ENCODE measurements around the gene NSRP1.
"Not testable (repeated sequence)": the region's sequence is repeated elsewhere in the genome, so short reads cannot be mapped to it uniquely, and the experiment has no call there.

Gene NSRP1

DNA sequence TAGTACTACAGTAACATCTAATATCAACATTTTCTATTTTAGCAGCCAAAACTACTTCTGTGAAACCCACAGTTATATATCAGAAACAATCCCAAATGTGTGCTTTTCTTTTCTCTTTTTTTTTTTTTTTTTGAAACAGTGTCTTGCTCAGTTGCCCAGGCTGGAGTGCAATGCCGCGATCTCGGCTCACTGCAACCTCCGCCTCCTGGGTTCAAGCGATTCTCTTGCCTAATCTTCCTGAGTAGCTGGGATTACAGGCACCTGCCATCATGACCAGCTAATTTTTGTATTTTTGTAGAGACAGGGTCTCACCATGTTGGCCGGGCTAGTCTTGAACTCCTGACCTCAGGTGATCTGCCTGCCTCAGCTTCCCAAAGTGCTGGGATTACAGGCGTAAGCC lies 2.0 kb downstream of the NSRP1 start:
- DNase-seq (ENCODE audit: low read depth in 3 of 3), result not testable (repeated sequence)

DNA sequence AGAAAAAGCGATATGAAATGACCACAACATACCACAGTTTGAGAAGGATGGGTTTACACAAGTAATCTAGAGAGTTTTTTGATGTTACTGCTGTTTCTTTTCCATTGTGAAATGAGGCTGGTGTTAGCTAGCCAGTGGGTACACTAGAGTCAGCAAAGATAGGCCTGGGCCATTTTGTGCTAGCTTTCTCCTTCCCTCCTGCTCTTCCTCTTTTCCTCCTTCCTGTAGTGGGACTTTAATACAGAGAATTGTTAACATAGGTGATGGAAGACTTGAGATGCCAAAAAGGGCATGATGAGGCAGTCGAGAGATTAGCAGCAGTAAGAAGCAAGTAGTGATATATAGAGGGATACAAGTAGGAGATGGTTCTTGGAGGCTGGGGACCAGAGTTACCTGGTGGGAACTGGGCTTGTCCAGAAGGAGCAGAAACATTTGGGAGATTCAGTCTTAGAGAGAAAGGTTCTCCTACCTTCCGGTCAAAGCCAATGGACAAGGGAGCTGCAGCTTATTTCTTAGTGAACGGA lies 7.7 kb downstream of the NSRP1 start:
- DNase-seq (ENCODE audit: low read depth in 3 of 3), result no peak

DNA sequence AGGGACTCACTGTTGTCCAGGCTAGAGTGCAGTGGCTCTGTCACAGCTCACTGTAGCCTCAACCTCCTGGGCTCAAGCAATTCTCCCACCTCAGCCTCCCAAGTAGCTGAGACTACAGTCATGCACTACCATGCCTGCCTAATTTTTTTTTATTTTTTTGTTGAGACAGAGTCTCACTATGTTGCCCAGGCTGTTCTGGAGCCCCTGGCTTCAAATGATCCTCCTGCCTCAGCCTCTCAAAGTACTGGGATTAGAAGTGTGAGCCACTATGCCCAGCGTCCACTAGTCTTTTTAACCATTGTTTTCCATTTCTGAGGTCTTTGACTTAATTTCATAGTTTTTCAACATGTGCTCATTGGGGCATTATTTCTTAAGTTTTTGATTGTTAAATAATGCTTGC lies 13.5 kb downstream of the NSRP1 start:
- no peak for DNase-seq (ENCODE audit: low read depth in 3 of 3)

DNA sequence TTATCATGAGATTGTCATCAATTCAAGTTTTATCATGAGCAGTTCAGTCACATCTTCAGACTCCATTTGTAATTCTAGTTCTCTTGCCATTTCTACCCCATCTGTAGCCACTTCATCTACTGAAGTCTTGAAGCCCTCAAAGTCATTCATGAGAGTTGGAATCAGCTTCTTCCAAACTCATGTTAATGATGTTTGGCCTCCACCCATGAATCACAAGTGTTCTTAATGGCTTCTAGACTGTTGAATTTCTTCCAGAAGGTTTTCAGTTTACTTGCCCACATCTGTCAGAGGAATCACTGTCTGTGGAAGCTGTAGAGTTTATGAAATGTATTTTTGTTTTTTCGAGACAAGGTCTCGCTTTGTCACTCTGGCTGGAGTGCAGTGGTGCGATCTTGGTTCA lies 16.0 kb downstream of the NSRP1 start:
- DNase-seq (ENCODE audit: low read depth in 3 of 3), result no peak

DNA sequence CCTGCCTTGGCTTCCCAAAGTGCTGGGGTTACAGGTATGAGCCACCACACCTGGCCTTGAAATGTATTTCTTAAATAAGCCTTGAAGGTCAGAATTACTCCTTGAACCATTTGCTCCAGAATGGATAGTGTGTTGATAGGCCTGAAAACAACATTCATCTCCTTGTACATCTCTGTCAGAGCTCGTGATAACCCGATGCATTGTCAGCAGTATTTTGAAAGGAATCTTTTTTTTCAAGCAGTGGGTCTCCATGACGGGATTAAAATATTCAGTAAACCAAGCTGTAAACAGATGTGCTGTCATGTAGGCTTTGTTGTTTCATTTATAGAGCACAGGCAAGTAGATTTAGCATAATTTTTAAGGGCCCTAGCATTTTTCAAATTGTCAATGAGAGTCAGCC lies 16.6 kb downstream of the NSRP1 start:
- DNase-seq (ENCODE audit: low read depth in 3 of 3), result no peak

DNA sequence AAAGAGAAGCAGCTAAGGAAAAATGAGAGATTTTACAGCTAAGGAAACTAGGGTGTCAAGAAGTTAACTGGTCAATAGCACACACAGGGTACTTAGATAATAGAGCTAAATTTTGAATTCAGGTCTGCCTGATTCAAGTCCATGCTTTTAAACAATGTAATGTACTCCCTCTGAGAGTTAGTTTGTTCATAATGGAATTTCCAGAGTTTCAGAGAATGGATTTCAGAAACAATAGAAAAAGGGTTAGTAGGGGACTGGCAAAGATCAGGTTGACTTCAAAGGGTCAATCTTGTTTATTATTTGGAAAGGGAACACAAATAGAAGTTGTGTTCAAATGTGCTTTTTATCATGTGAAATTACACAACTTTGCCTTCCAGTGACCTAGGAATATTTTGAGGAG lies 17.9 kb downstream of the NSRP1 start:
- DNase-seq (ENCODE audit: low read depth in 3 of 3), result no peak

DNA sequence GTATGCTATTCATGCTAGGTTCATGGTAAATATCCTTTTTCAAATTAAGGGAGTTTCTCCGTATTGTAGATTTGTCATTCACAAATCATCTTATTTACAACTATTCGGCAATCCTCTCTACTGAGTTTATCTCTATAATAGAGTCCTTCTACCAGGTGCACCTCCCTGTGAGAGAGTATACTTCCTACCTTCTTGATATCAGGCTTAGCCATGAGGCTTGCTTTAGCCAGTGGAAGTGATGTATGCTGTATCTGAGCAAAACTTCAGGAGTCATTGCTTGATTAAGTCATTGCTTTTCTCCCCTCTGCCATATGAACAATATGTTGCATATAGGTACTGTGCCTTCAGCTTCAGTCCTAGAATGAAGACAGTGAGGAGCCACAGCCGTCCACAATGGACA lies 20.5 kb downstream of the NSRP1 start:
- DNase-seq (ENCODE audit: low read depth in 3 of 3), result no peak

DNA sequence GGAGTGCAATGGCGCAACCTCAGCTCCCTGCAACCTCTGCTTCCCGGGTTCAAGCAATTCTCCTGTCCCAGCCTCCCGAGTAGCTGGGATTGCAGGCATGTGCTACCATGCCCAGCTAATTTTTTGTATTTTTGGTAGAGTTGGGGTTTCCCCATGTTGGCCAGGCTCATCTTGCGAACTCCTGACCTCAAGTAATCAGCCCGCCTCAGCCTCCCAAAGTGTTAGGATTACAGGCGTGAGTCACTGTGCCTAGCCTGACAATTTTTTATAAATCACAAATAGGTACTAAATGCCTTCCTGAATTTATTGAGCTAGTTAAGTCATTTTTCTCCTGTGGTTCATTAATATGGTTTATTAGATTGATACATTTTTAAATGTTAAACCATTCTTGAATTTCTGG lies 31.2 kb downstream of the NSRP1 start:
- peak in 1 of 3 experiments; percentile 17 for DNase-seq (ENCODE audit: low read depth in 3 of 3)

DNA sequence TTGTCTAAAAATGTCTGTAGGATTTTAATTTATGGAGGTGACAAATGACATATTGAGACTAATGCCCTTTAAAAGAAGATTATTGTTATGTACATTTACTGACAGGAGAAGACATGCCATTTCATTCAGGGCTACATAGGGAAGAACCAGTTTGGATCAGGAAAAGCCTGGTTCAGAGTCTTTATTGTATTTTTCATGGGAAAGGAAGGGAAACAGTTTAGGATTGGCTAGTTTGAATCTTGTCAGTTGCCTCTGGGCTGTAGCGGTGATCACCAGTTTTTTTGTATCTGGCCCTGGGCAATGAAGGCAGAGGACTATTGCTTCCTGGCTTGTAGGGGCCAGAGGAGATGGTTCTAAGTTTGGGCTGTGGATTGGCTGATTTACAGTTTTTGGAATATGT lies 31.8 kb downstream of the NSRP1 start:
- DNase-seq (ENCODE audit: low read depth in 3 of 3), result no peak

DNA sequence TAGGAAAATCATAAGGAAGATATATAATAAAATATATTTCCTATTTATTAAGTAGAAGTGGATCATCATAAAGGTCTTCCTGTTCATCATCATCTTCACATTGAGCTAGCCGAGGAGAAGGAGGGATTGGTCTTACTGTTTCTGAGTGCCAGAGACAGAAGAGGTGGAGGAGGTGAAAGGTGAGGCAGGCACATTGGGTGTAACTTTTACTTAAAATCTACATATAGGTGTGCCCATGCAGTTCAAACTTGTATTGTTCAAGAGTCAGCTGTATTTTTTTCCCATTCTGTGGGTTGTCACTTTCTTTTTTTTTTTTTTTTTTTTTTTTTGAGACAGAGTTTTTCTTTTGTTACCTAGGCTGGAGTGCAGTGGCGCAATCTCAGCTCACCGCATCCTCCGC lies 34.9 kb downstream of the NSRP1 start:
- no peak for DNase-seq (ENCODE audit: low read depth in 3 of 3)

DNA sequence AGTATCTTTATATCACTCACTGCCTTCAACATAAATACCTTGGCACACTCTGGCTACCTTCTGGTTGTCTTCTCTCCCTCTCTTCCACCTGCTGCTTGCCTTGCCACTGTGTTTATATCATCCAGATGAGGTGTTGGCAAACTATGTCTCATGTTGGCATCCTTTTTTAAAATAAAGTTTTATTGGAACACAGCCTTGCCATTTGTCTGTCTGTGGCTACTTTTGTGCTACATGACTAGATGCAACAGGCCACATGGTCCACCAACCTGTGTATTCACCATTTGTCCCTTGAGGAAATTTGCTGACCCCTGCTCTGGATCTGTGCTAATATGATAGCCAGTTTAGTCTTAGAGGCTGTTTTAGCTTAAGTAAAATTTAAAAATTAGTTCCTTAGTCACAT lies 36.8 kb downstream of the NSRP1 start:
- DNase-seq (ENCODE audit: low read depth in 3 of 3), result no peak

DNA sequence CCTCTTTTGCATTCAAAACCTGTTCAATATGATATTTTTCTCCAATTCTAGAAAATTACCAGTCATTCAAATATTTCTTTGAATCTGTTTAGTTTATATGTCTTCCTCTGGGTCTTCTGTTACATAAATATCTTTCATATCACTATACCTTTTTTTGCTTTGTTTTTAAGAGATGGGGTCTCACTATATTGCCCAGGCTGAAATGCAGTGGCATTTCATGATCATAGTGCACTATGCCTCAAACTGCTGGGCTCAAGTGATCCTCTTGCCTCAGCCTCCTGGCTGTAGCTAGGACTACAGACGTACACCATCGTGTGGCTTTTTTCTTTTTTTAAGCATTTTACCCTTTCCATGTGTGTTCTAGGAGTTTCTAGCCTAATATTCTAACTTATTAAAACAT lies 38.8 kb downstream of the NSRP1 start:
- no peak for DNase-seq (ENCODE audit: low read depth in 3 of 3)

DNA sequence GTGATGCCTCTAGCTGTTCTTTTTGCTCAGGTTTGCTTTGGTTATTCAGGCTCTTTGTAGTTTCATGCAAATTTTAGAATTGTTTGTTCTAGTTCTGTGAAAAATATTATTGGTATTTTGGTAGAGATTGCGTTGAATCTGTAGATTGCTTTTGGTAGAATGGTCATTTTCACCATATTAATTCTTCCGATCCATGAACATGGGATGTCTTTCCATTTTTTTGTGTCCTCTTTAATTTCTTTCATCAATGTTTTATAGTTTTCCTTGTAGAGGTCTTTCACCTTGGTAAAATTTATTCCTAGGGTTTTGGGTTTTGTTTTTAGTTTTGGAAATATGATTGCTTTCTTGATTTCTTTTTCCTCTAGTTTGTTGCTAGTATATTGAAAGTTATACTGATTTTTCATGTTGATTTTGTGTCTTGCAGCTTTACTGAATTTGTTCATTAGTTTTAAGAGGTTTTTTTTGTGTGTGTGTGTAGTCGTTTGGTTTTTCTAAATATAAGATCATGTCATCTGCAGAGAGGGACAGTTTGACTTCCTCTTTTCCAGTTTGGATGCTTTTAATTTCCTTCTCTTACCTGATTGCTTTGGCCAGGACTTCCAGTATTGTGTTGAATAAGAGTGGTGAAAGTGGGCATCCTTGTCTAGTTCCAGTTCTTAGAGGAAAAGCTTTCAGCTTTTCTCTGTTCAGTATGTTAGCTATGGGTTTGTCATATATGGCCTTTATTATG lies 42.4 kb downstream of the NSRP1 start:
- DNase-seq (ENCODE audit: low read depth in 3 of 3), result no peak

DNA sequence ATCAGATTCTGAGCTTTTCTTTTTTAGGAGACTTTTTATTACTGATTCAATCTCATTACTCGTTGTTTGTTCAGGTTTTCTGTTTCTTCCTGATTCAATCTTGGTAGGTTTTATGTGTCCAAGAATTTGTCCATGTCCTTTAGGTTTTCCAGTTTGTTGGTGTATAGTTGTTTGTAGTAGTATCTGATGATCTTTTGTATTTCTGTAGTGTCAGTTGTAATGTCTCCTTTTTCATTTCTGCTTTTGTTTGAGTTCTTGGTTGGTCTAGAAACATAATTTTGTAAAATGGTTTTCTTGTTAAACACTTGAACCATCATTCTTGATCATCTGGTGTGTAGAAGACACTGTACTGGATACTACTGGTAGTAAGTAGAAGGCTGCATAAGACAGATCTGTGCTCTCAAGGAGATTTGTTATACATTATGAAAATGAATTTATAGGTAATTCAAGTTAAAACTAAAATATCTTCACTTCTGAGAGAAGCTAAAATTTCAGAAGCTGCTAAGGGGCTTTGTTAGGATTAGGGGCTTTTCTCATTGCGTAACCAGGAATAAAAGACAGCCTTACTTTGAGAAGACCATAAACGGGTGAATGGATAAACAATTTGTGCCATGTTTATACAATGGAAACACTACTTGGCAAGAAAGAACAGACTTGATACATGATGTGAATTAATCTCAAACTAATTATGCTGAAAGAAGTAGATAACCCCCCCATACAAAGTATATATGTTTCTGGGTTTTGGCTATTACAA lies 44.0 kb downstream of the NSRP1 start:
- DNase-seq (ENCODE audit: low read depth in 3 of 3), result no peak

DNA sequence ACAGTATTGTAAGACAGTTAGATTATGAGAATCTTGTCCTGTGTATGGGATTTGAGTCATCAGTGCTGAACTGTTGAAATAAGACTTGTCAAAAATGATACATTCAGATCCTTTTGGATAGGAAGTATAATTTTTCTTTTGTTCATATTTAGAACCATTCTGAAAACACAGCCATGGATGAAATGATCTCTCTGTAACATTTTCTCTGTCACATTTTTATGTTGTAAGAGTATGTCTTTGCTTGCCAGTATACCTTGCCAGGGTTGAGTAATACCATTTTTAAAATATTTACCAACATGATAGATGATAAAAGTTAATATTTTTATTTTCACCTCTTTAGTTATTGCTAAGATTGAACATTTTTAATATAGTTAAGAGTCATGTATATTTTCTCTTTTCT lies 45.0 kb downstream of the NSRP1 start:
- no peak for DNase-seq (ENCODE audit: low read depth in 3 of 3)

DNA sequence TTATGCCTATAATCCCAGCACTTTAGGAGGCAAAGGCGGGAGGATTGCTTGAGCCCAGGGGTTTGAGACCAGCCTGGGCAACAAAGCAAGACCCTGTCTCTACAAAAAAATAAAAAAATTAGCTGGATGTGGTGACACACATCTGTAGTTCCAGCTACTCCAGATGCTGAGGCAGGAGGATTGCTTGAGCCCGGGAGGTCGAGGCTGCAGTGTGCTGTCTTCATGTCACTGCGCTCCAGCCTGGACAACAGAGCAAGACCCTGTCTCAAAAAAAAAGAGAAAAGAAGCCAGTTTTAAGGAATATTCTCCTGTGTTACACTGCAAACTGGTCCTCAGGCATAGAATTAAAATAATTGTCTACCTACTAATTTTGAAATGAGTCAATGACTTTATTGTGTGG lies 47.9 kb downstream of the NSRP1 start:
- DNase-seq (ENCODE audit: low read depth in 3 of 3), result no peak

DNA sequence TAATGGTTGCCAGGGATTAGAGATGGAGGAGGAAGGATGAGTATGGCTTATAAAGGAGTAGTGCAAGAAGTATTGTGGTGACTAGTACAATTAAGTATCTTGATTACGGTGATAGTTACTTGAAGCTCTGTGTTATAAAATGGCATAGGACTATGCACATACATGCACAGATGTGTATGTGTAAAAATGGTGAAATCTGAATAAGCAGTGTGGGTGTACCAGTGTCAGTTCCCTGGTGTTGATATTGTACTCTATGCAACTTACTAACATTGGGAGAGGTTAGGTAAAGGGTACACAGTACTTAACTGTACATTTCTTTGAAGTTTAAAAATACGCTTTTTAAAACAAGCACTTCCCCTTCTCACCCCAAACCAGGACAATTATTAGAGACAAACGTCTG lies 48.5 kb downstream of the NSRP1 start:
- DNase-seq (ENCODE audit: low read depth in 3 of 3), result no peak

DNA sequence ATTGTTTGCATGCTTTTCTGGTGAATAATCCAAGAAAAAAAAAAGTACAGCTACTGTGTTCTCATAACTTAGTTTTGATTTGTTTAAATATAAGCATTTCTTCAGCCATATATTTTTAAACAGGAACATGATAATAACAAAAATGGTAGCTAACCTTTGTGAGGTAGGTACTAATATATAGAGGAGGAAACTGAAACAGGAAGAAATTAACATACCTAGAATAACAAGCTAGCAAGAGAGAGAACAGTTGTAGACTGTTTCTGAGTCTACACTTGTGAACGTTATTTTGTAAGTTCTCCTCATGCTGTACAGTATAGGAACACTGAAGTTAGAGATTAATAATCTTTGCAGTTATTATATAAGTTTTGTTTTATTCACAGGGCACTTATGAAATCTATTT lies 49.3 kb downstream of the NSRP1 start:
- no peak for DNase-seq (ENCODE audit: low read depth in 3 of 3)

DNA sequence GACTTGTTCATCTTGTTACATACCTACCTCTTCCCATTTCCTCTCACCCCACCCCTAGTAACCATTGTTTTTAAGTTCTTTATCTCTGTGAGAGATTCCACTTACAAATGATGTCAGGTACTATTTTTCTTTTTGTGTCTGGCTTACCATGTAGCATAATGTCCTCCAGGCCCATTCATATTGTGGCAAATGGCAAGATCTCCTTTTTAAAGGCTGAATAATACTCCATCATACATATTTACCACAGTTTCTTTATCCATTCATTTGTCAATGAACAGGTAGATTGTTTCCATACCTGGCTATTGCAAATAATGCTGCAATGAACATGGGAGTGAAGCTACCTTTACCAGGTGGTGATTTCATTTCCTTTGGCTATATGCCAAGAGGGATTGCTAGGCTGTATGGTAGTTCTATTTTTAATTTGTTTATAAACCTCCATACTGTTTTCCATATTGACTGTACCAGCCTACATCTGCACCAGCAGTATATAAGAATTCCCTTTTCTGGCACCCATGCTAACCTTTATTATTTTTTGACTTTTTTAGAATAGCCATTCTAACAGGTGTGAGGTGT lies 53.9 kb downstream of the NSRP1 start:
- DNase-seq (ENCODE audit: low read depth in 3 of 3), result no peak

DNA sequence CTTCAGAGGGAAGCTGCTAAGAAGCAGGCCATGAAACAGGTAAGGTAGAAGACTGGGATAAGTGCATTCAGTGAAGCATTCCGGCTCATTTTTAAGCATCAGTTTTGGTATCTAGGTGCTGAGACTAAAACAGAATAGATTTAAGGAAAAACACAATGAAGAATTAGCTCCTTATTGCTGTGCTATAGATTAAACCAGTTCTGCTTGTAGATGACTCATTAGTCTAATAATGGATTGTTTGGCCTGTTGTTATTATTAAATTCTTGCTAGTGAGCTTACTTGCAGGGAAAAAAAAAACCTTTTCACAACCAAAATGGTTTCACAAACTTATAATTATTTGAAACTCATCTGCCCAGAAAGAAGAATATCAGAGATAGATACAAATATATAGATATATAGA lies 55.9 kb downstream of the NSRP1 start:
- DNase-seq (ENCODE audit: low read depth in 3 of 3), result no peak

DNA sequence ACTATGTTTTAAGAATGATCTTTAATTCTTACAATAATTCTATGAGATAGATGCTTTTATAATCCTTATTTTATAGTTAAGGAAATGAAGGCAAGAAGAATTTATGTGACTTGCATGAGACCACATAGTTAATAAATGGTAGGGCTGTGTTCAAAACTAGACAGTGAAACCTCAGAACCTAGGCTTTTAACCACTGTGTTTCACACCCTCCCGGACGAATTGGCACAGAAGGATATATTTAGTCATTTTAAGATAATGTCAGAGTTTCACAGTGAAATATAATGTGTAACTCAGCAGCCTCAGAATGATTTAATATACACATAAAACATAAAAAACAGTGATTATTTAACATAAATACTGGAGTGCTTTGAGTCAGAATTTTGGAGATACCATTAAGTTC lies 57.0 kb downstream of the NSRP1 start:
- DNase-seq (ENCODE audit: low read depth in 3 of 3), result no peak

DNA sequence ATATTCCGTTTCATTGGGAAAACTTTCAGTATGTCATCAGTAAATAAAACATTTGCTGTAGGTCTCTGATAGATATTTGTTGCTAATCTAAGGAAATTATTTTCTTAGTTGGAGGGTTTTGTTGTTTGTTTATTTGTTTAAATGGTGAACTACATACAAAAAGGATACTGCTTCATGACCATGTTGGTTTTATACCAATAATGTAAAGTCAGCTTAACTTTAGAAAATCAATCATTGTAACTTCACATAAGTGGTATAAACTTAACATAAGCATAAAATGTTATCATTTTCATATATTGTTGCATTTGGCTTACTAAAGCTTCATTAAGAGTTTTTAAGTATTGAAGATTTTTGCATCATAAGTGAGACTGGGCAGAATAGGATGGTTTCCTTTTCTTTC lies 57.9 kb downstream of the NSRP1 start:
- DNase-seq (ENCODE audit: low read depth in 3 of 3), result no peak

DNA sequence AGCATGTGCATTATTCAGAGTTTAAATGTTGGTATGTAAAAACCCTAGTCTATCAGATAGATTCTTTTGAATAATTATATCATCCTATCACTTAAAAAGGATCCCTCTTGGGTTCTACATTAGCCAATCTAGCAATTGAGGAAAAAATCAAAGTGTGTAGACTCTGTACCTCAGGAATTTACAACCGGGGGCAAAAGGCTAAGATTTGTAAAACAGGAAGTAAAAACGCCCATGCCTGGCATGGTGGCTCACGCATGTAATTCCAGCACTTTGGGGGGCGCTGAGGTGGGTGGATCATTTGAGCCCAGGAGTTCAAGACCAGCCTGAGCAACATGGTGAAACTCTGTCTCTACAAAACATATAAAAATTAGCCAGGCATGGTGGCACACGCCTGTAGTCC lies 60.2 kb downstream of the NSRP1 start:
- no peak for DNase-seq (ENCODE audit: low read depth in 3 of 3)

Data from stimulated activated CD4-positive, alpha-beta T cell treated with anti-CD3 and anti-CD28 coated beads, TNF-alpha, amount 100 ng/mL, for 24 hours (primary cell).